PFSK-1 (cell line): Measurements from ENCODE around the gene RAB31.

ENCODE experiments used
- FOXP2 ChIP-seq: optimal IDR thresholded peaks from 2 replicates; pipeline ENCODE3; 2011; ENCODE audit warnings: borderline replicate concordance, control low read depth, inconsistent platforms; ENCODE audit not compliant: insufficient read depth; ENCODE audit errors: extremely low read length, extremely low read depth
- POLR2AphosphoS5 ChIP-seq: IDR thresholded peaks from 2 replicates; pipeline ENCODE4 v1.6.1; 2012; ENCODE audit warnings: low read depth, mild to moderate bottlenecking, control low read depth, low read length, moderate library complexity
- SIN3A ChIP-seq: IDR thresholded peaks from 2 replicates; pipeline ENCODE4 v1.6.1; 2012; ENCODE audit warnings: mild to moderate bottlenecking, low read length, moderate library complexity, borderline replicate concordance; ENCODE audit not compliant: insufficient read depth
- TAF1 ChIP-seq: IDR thresholded peaks from 2 replicates; pipeline ENCODE4 v1.6.1; 2012; ENCODE audit warnings: low read length, control low read depth, borderline replicate concordance; ENCODE audit not compliant: insufficient read depth
- TF ChIP-seq, protein P1 (sequence below), 2 experiments: IDR thresholded peaks; 2 replicates each; pipeline versions ENCODE4 v1.6.1 to v1.8.0; 2011 to 2012; ENCODE audit warnings: low read depth in 2 of 2, low read length in 2 of 2, control low read depth in 1 of 2, inconsistent platforms in 1 of 2, mild to moderate bottlenecking in 1 of 2, moderate library complexity in 1 of 2; ENCODE audit not compliant: insufficient read depth in 1 of 2

RAB31 gene

GRCh38 chr18:9828506-9829396, 120.7 kb downstream of the RAB31 start:
- TF ChIP-seq FOXP2 (no peak), SIN3A (no peak), POLR2AphosphoS5 (no peak), TAF1 (no peak)
- TF ChIP-seq, protein P1, sequence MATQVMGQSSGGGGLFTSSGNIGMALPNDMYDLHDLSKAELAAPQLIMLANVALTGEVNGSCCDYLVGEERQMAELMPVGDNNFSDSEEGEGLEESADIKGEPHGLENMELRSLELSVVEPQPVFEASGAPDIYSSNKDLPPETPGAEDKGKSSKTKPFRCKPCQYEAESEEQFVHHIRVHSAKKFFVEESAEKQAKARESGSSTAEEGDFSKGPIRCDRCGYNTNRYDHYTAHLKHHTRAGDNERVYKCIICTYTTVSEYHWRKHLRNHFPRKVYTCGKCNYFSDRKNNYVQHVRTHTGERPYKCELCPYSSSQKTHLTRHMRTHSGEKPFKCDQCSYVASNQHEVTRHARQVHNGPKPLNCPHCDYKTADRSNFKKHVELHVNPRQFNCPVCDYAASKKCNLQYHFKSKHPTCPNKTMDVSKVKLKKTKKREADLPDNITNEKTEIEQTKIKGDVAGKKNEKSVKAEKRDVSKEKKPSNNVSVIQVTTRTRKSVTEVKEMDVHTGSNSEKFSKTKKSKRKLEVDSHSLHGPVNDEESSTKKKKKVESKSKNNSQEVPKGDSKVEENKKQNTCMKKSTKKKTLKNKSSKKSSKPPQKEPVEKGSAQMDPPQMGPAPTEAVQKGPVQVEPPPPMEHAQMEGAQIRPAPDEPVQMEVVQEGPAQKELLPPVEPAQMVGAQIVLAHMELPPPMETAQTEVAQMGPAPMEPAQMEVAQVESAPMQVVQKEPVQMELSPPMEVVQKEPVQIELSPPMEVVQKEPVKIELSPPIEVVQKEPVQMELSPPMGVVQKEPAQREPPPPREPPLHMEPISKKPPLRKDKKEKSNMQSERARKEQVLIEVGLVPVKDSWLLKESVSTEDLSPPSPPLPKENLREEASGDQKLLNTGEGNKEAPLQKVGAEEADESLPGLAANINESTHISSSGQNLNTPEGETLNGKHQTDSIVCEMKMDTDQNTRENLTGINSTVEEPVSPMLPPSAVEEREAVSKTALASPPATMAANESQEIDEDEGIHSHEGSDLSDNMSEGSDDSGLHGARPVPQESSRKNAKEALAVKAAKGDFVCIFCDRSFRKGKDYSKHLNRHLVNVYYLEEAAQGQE (IDR thresholded peaks at IDR 0.05; ENCODE audit: insufficient read depth in 1 of 2, low read depth in 2 of 2, low read length in 2 of 2): no peak

DNA sequence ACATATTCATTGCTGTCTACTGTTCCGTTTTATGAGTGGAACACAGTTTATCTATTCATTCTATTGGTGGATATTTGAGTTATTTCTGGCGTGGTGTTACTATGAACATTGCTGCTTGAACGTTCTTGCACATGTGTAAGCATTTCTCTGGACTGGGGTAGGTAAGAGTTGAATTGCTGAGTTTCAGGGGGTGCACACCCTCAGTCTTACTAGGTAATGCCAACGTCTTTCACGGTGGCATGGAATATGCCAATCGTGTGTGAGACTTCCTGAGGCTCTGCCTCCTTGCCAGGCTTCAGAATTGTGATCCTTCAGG, 121.3 kb downstream of the RAB31 start:
- TF ChIP-seq FOXP2 (no peak), TAF1 (no peak)

DNA sequence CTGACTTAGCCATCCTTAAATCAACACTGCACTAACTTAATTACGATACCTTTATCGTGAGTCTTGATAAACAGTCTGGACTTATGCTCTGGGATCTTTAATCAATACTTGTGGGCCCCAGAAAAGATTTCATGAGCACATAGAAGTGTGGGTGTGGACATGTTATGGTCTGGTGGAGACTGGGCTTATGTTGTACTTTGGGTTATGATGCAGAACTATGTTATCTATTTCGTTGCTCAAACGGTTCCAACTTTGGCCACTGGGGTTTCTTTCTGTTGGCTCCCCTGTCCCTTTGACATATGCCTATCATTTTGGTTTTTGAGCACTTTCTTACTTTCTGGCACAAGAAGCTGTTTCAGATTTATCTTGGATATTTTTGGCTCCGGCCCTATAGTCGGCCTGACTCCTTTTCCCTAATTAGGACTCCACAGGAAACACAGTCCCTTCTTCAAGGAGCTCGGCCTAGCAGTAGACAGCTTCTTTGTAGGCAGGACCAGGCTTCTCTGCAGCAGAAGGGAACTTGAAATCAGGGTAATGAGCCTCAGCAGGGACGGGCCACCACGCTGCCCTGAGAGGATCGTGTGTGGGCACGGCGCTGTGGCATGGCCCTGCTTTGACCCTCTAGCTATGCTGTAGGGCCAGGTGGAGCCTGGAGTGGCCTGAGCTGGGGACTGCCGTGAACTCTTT, 123.1 kb downstream of the RAB31 start:
- no peak for TF ChIP-seq SIN3A
- TF ChIP-seq POLR2AphosphoS5: no peak
- TF ChIP-seq TAF1: no peak
- no peak for TF ChIP-seq FOXP2
- TF ChIP-seq, protein P1 (IDR thresholded peaks at IDR 0.05; ENCODE audit: insufficient read depth in 1 of 2, low read depth in 2 of 2, low read length in 2 of 2): no peak

- TF ChIP-seq TAF1: no peak
- TF ChIP-seq SIN3A: no peak
- no peak for TF ChIP-seq FOXP2
- TF ChIP-seq, protein P1 (IDR thresholded peaks at IDR 0.05; ENCODE audit: insufficient read depth in 1 of 2, low read depth in 2 of 2, low read length in 2 of 2): no peak
- no peak for TF ChIP-seq POLR2AphosphoS5
These were observed 123.7 kb downstream of the RAB31 start for GRCh38 chr18:9831723-9832199.

DNA sequence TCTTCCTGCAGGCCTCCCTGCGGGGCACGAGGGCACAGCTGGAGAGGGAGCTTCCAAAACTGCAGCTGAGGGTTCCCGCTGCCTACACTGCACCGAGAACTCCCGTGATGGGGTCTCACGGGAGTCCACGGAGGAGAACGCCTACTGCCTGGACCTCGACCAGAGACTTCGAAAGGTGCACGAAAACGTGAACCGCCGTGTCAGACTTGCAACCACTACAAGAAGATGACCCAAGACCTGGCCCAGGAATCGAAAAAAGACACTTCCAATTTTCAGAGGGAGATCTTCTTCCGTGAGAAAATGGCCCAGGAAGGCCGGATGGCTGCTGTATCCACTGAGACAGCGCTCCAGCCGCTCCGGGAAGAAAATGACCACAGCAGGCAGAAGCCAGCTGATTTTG, 124.8 kb downstream of the RAB31 start:
- no peak for TF ChIP-seq POLR2AphosphoS5
- TF ChIP-seq SIN3A: no peak
- no peak for TF ChIP-seq FOXP2
- TF ChIP-seq, protein P1 (IDR thresholded peaks at IDR 0.05; ENCODE audit: insufficient read depth in 1 of 2, low read depth in 2 of 2, low read length in 2 of 2): no peak
- no peak for TF ChIP-seq TAF1
